OCI-LY7 (cell line): Measurements from ENCODE around the gene RAD23A.

Experiments
- CTCF ChIP-seq: fragments of 200-600 bp; sonication (generic); conservative IDR thresholded peaks from 2 replicates; pipeline ENCODE4 v1.5.1; 2014; ENCODE audit warnings: mild to moderate bottlenecking, antibody characterized with exemption, low read length, moderate library complexity, mixed read lengths
- EZH2phosphoT487 ChIP-seq: fragments of 200-600 bp; sonication (generic); IDR thresholded peaks from 2 replicates; pipeline ENCODE4 v1.6.1; 2018; ENCODE audit warnings: low read depth, borderline replicate concordance, mild to moderate bottlenecking, mixed run types, antibody characterized with exemption, low read length, moderate library complexity, mixed read lengths

- TF ChIP-seq CTCF (no peak), EZH2phosphoT487 (no peak)
Observed at GRCh38 chr19:13001166-13001501, 55.5 kb downstream of the RAD23A start.
